Measurements from ENCODE around the gene TMPO. TPM values are rescaled to one million over a fixed set of nuclear protein-coding genes. Genes with fewer than 3 reads are reported as not detected.
"Not testable (repeated sequence)": the region's sequence is repeated elsewhere in the genome, so short reads cannot be mapped to it uniquely, and the experiment has no call there.

The TMPO gene
- total RNA-seq, 2 donors from 2014 or later: 29.2 to 34.0 TPM

GRCh38 chr12:98485792-98486340 is 29.5 kb upstream of the TMPO start:
- Histone ChIP-seq H3K9me3 (no peaks in the 10 kb centered on the region), H3K27me3 (no peaks in the 10 kb centered on the region), H3K4me1 (peaks cover 0 to 5% of the 10 kb centered on the region in 2 donors), H3K36me3 (no peaks in the 10 kb centered on the region), H3K27ac (no peak overlapping the region), H3K4me3 (no peak overlapping the region)
- no peak for TF ChIP-seq CTCF (IDR thresholded peaks at IDR 0.05)
- no peak for DNase-seq (ENCODE audit: low spot score)

DNA sequence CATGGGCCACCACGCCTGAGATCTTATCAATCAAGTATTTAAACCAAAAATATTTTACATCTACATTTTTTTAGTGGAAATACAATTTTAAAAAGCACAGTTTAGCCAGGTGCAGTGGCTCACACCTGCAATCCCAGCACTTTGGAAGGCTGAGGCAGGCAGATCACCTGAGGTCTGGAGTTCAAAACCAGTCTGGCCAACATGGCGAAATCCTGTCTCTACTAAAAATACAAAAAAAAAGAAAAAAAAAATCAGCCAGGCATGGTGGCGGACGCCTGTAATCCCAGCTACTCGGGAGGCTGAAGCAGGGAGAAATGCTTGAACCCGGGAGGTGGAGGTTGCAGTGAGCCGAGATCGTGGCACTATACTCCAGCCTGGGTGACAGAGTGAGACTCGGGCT is 27.0 kb upstream of the TMPO start:
- H3K36me3 ChIP-seq; H3K4me3 ChIP-seq; H3K9me3 ChIP-seq; H3K27me3 ChIP-seq; H3K27ac ChIP-seq; H3K4me1 ChIP-seq; DNase-seq (ENCODE audit: low spot score): not testable (repeated sequence)

DNA sequence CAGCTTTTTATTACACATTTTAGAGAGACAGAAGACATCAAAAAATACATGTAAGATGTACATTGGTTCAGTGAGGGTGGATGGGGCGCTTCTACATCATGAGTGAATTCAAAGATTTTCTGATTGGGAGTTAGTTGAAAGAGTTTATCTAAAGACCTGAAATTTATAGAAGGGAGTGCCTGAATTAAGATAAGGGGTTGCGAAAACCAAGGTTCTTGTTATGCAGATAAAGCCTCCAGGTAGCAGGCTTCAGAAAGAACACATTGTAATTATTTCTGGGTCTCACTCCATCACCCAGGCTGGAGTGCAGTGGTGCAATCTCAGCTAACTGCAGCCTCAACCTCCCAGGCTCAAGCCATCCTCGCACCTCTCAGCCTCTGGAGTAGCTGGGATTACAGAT is 26.2 kb upstream of the TMPO start:
- TF ChIP-seq CTCF (IDR thresholded peaks at IDR 0.05): no peak
- Histone ChIP-seq H3K36me3 (no peaks in the 10 kb centered on the region), H3K27me3 (no peaks in the 10 kb centered on the region), H3K4me3 (no peak overlapping the region), H3K27ac (no peak overlapping the region), H3K4me1 (peaks cover 0 to 10% of the 10 kb centered on the region in 2 donors), H3K9me3 (no peaks in the 10 kb centered on the region)
- DNase-seq (ENCODE audit: low spot score): no peak

GRCh38 chr12:98490501-98491453 is 24.6 kb upstream of the TMPO start:
- Histone ChIP-seq H3K4me3 (no peak overlapping the region), H3K27me3 (no peaks in the 10 kb centered on the region), H3K36me3 (no peaks in the 10 kb centered on the region), H3K4me1 (peaks cover 0 to 10% of the 10 kb centered on the region in 2 donors), H3K9me3 (no peaks in the 10 kb centered on the region), H3K27ac (peak overlapping the region; percentile 38 to 44)
- DNase-seq (ENCODE audit: low spot score): peak; percentile 96
- TF ChIP-seq CTCF (IDR thresholded peaks at IDR 0.05): peak; percentile 71 to 92

DNA sequence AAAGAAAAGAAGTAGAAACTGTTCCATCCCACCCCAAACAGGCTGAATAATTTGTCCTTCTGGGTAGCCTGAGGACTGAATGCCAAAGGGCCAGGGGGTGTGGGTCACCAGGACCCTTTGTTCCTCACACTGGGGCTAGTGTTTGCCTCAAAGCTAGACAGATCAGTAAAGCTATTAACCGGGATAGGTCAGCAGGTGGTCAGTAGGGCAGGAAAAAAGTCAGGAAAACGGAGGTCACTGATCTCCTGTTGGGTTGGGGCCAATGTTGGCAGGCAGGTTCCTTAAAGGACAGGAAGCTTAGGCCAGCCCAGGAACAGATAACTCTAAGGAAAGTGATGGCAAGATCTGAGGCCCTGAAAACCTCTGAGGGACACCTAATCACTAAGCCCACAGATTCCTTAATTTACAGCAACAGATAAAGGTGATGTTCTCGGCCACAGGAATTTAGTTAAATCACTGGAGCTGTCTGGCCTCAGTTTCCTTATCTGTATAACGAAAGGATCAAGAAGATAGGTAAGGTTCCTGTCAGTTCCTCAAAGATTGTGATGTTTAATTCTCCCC is 22.7 kb upstream of the TMPO start:
- TF ChIP-seq CTCF (IDR thresholded peaks at IDR 0.05): no peak
- H3K4me3 ChIP-seq: no peak overlapping the region

DNA sequence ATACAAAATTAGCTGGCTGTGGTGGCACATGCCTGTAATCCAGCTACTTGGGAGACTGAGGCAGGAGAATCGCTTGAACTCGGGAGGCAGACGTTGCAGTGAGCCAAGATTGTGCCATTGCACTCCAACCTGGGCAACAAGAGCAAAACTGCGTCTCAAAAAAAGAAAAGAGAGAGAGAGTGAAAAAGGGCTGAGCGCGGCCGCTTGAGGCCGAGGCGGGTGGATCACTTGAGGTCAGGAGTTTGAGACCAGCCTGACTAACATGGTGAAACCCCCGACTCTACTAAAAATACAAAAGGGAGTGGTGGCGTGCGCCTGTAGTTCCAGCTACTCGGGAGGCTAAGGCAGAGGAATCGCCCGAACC is 14.1 kb upstream of the TMPO start:
- H3K4me1 ChIP-seq; H3K9me3 ChIP-seq; DNase-seq (ENCODE audit: low spot score); H3K36me3 ChIP-seq; H3K27me3 ChIP-seq; H3K4me3 ChIP-seq; H3K27ac ChIP-seq: not testable (repeated sequence)

More for the DNA sequence above, 22.7 kb upstream of the TMPO start:
- Histone ChIP-seq H3K27ac (no peak overlapping the region), H3K9me3 (no peaks in the 10 kb centered on the region), H3K4me1 (peaks cover 0 to 10% of the 10 kb centered on the region in 2 donors), H3K27me3 (no peaks in the 10 kb centered on the region), H3K36me3 (no peaks in the 10 kb centered on the region)
- DNase-seq (ENCODE audit: low spot score): no peak

Data from right atrium auricular region (tissue), 2 donors.